ENCODE results near the gene BTN1A1.
A peak's percentile ranks its signal among the peaks of the same experiment; 100 is the strongest.
"Not testable (repeated sequence)": the region's sequence is repeated elsewhere in the genome, so short reads cannot be mapped to it uniquely, and the experiment has no call there.

BTN1A1 gene

GRCh38 chr6:26500102-26500501 is at the start of gene BTN1A1:
TSS of gene BTN1A1 (plus strand) at chr6:26500303. CDS start at chr6:26501287, 984 bp downstream.
- DNase-seq (ENCODE audit: low read depth in 3 of 3), result no peak

- no peak for DNase-seq (ENCODE audit: low read depth in 3 of 3)
Observed at GRCh38 chr6:26452631-26453235, 47.4 kb upstream of the BTN1A1 start.

- no peak for DNase-seq (ENCODE audit: low read depth in 3 of 3)
Observed at GRCh38 chr6:26454631-26455030, 45.5 kb upstream of the BTN1A1 start.

- DNase-seq (ENCODE audit: low read depth in 3 of 3), result no peak
Observed at GRCh38 chr6:26455357-26455970, 44.6 kb upstream of the BTN1A1 start.

GRCh38 chr6:26457264-26457805 is 42.8 kb upstream of the BTN1A1 start:
- no peak for DNase-seq (ENCODE audit: low read depth in 3 of 3)

GRCh38 chr6:26457806-26458688 is 42.1 kb upstream of the BTN1A1 start, which contains the start of gene BTN2A1:
TSS of gene BTN2A1 (plus strand) at chr6:26457955. CDS start at chr6:26458637, 682 bp downstream.
- DNase-seq (ENCODE audit: low read depth in 3 of 3), result peak; percentile 49 to 58 (median 54)

GRCh38 chr6:26459023-26459810 is 40.9 kb upstream of the BTN1A1 start:
- no peak for DNase-seq (ENCODE audit: low read depth in 3 of 3)

GRCh38 chr6:26461353-26461752 is 38.8 kb upstream of the BTN1A1 start:
- DNase-seq (ENCODE audit: low read depth in 3 of 3), result not testable (repeated sequence)

GRCh38 chr6:26464014-26464413 is 36.1 kb upstream of the BTN1A1 start:
- DNase-seq (ENCODE audit: low read depth in 3 of 3), result no peak

- DNase-seq (ENCODE audit: low read depth in 3 of 3), result no peak
Observed at GRCh38 chr6:26464416-26465131, 35.5 kb upstream of the BTN1A1 start.

- no peak for DNase-seq (ENCODE audit: low read depth in 3 of 3)
Observed at GRCh38 chr6:26465776-26466175, 34.3 kb upstream of the BTN1A1 start.

GRCh38 chr6:26468829-26469228 is 31.3 kb upstream of the BTN1A1 start:
- no peak for DNase-seq (ENCODE audit: low read depth in 3 of 3)

GRCh38 chr6:26470643-26471042 is 29.5 kb upstream of the BTN1A1 start:
- no peak for DNase-seq (ENCODE audit: low read depth in 3 of 3)

GRCh38 chr6:26471970-26472369 is 28.1 kb upstream of the BTN1A1 start:
- no peak for DNase-seq (ENCODE audit: low read depth in 3 of 3)

GRCh38 chr6:26472549-26473290 is 27.4 kb upstream of the BTN1A1 start:
- no peak for DNase-seq (ENCODE audit: low read depth in 3 of 3)

GRCh38 chr6:26473429-26473757 is 26.7 kb upstream of the BTN1A1 start:
- DNase-seq (ENCODE audit: low read depth in 3 of 3), result no peak

- DNase-seq (ENCODE audit: low read depth in 3 of 3), result peak; percentile 56 to 70 (median 67)
Observed at GRCh38 chr6:26473758-26474438, 26.2 kb upstream of the BTN1A1 start.

GRCh38 chr6:26474439-26474881 is 25.6 kb upstream of the BTN1A1 start:
- DNase-seq (ENCODE audit: low read depth in 3 of 3), result no peak

Measured in stimulated activated CD4-positive, alpha-beta T cell treated with anti-CD3 and anti-CD28 coated beads, TNF-alpha, amount 100 ng/mL, for 24 hours (primary cell).